ENCODE measurements around the gene ARHGAP21. TPM values are rescaled to one million over a fixed set of nuclear protein-coding genes. Genes with fewer than 3 reads are reported as not detected.

The ARHGAP21 gene
- total RNA-seq, 1 experiment from 2014 or later, result 52.6 TPM

DNA sequence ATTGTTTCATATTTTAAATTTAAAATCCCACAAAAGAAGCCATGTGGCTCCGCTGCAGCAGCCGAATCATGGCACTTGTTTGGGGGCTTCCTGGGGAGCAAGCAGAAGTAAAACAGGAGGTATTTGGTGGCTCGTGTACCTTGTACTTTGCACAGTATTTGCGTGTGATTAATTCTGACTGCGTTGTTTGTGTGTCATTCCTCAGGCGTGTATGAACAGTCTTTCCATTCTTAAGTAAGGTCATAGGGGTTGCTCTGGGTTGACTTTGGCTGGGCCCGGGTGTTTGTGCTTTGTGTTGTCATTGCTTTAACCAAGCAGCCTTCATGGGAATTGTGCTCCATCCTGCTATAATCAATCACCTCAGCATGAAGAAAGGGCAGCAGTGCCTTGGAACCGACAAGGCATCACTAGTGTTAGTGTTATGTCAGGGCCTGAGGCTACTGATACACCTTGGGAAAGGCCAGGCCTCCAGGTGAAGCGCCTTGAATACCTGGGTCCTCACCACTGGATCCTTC lies 182.4 kb downstream of the ARHGAP21 start:
- POLR2A ChIA-PET (ENCODE audit: unreplicated experiment), result no interaction called here
- peaks cover 4% of the 10 kb centered on the region; the same call in 1 of the 2 replicates for H3K4me1 ChIP-seq (ENCODE audit: insufficient read depth, low read length)
- no peak overlapping the region for H2AFZ ChIP-seq (ENCODE audit: low read length)

DNA sequence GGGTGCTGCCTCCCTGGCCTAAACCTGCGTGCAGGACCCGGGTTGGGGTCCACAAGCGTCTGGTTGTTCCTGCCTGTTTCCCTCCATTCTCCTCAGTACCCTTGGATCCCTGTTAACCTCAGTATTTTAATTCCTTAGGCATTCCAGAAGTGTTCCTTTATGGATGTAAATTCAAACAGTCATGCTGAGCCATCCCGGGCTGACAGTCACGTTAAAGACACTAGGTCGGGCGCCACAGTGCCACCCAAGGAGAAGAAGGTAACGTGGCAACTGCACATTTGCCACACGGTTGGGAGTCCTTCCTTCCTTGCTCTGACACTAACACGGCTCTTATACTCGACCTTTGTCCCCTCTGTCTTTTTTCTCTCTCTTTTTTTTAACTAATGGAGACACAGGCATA lies 187.1 kb downstream of the ARHGAP21 start:
- CTCF ChIA-PET, result no interaction called here
- POLR2A ChIA-PET (ENCODE audit: unreplicated experiment), result no interaction called here

More for the DNA sequence above, 182.4 kb downstream of the ARHGAP21 start:
- H3K9me2 ChIP-seq (replicated peaks; ENCODE audit: low read length), result no peaks in the 10 kb centered on the region
- no peak overlapping the region for H3K4me3 ChIP-seq (ENCODE audit: low read length)
- intact Hi-C loops (cut with micrococcal nuclease), result no loop called here
- no TSS peak for BruUV-seq (replicated peaks)
- no peaks in the 10 kb centered on the region for H3K27me3 ChIP-seq (ENCODE audit: low read length)
- H3K9me3 ChIP-seq (ENCODE audit: low read length), result no peaks in the 10 kb centered on the region
- H3F3A ChIP-seq (ENCODE audit: low read length, unreplicated experiment), result no peaks in the 10 kb centered on the region
- TF ChIP-seq EZH2phosphoT487 (IDR thresholded peaks at IDR 0.05; ENCODE audit: borderline replicate concordance, low read length), result no peak
- TF ChIP-seq, protein P1, sequence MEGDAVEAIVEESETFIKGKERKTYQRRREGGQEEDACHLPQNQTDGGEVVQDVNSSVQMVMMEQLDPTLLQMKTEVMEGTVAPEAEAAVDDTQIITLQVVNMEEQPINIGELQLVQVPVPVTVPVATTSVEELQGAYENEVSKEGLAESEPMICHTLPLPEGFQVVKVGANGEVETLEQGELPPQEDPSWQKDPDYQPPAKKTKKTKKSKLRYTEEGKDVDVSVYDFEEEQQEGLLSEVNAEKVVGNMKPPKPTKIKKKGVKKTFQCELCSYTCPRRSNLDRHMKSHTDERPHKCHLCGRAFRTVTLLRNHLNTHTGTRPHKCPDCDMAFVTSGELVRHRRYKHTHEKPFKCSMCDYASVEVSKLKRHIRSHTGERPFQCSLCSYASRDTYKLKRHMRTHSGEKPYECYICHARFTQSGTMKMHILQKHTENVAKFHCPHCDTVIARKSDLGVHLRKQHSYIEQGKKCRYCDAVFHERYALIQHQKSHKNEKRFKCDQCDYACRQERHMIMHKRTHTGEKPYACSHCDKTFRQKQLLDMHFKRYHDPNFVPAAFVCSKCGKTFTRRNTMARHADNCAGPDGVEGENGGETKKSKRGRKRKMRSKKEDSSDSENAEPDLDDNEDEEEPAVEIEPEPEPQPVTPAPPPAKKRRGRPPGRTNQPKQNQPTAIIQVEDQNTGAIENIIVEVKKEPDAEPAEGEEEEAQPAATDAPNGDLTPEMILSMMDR (conservative IDR thresholded peaks at IDR 0.05; ENCODE audit: low read depth, low read length), result no peak
- DNase-seq (peak; percentile 20), ATAC-seq (peak; percentile 24; the same call in 1 of the 2 replicates)
- peak overlapping the region; percentile 54 for H3K27ac ChIP-seq (ENCODE audit: low read length)
- H3K36me3 ChIP-seq (ENCODE audit: low read depth, low read length), result no peaks in the 10 kb centered on the region; the same call in none of the 2 replicates
- CTCF ChIA-PET, result no interaction called here
- no peaks in the 10 kb centered on the region for H3K79me2 ChIP-seq (ENCODE audit: low read length)
- no peaks in the 10 kb centered on the region for H4K20me1 ChIP-seq (ENCODE audit: low read length)
- no peak overlapping the region for H3K9ac ChIP-seq (ENCODE audit: low read length)
- no peak overlapping the region for H3K4me2 ChIP-seq (ENCODE audit: low read length)

DNA sequence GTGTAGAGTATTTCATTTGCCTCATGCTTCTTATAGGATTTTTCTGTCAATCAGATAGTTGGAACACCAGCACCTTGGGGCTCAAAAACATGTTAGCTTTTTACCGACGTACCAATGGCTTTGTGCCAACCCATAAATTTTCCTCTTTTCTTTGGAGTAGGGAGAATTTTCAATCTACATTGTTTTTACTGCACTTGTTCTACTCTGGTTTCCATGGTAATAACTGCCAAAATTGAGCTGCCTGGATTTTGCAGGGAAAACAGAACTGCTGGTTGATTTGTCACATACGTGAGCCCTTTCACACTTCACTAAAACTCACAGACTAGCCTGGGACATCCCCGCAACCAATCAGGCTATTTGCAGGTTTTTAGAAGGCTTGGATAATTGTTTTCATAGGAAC lies 189.7 kb downstream of the ARHGAP21 start:
- intact Hi-C loops (cut with micrococcal nuclease), result no loop called here
- Histone ChIP-seq H2AFZ (ENCODE audit: low read length) (no peak overlapping the region), H3K9ac (ENCODE audit: low read length) (no peak overlapping the region), H3K4me2 (ENCODE audit: low read length) (no peak overlapping the region), H3K9me3 (ENCODE audit: low read length) (no peaks in the 10 kb centered on the region), H3K4me3 (ENCODE audit: low read length) (no peak overlapping the region), H3K9me2 (replicated peaks; ENCODE audit: low read length) (no peaks in the 10 kb centered on the region), H3F3A (ENCODE audit: low read length, unreplicated experiment) (no peaks in the 10 kb centered on the region), H3K27me3 (ENCODE audit: low read length) (no peaks in the 10 kb centered on the region), H3K4me1 (ENCODE audit: insufficient read depth, low read length) (no peaks in the 10 kb centered on the region), H3K27ac (ENCODE audit: low read length) (no peak overlapping the region), H3K36me3 (ENCODE audit: low read depth, low read length) (peaks cover 27% of the 10 kb centered on the region), H4K20me1 (ENCODE audit: low read length) (no peaks in the 10 kb centered on the region), H3K79me2 (ENCODE audit: low read length) (no peaks in the 10 kb centered on the region)
- no peak for DNase-seq
- no peak for ATAC-seq
- CTCF ChIA-PET, result no interaction called here
- POLR2A ChIA-PET (ENCODE audit: unreplicated experiment), result no interaction called here
- TF ChIP-seq EZH2 (IDR thresholded peaks at IDR 0.05; ENCODE audit: low read length, unreplicated experiment) (no peak), EZH2phosphoT487 (IDR thresholded peaks at IDR 0.05; ENCODE audit: borderline replicate concordance, low read length) (no peak)
- TF ChIP-seq, protein P1 (conservative IDR thresholded peaks at IDR 0.05; ENCODE audit: low read depth, low read length), result no peak
- no TSS peak for BruUV-seq (replicated peaks)

More for the DNA sequence above, 187.1 kb downstream of the ARHGAP21 start:
- no peaks in the 10 kb centered on the region for H3K9me2 ChIP-seq (replicated peaks; ENCODE audit: low read length)
- DNase-seq (no peak), ATAC-seq (no peak)
- no peak overlapping the region for H3K4me2 ChIP-seq (ENCODE audit: low read length)
- H3K4me3 ChIP-seq (ENCODE audit: low read length), result no peak overlapping the region
- no peaks in the 10 kb centered on the region for H3K79me2 ChIP-seq (ENCODE audit: low read length)
- BruUV-seq (replicated peaks), result no TSS peak
- no peak overlapping the region for H3K9ac ChIP-seq (ENCODE audit: low read length)
- no peaks in the 10 kb centered on the region for H4K20me1 ChIP-seq (ENCODE audit: low read length)
- H3K36me3 ChIP-seq (ENCODE audit: low read depth, low read length), result peaks cover 24% of the 10 kb centered on the region
- peaks cover 1% of the 10 kb centered on the region; the same call in 1 of the 2 replicates for H3K4me1 ChIP-seq (ENCODE audit: insufficient read depth, low read length)
- H3K9me3 ChIP-seq (ENCODE audit: low read length), result no peaks in the 10 kb centered on the region
- intact Hi-C loops (cut with micrococcal nuclease), result no loop called here
- no peaks in the 10 kb centered on the region for H3F3A ChIP-seq (ENCODE audit: low read length, unreplicated experiment)
- TF ChIP-seq EZH2phosphoT487 (IDR thresholded peaks at IDR 0.05; ENCODE audit: borderline replicate concordance, low read length), result no peak
- no peak for TF ChIP-seq EZH2 (IDR thresholded peaks at IDR 0.05; ENCODE audit: low read length, unreplicated experiment)
- TF ChIP-seq, protein P1 (conservative IDR thresholded peaks at IDR 0.05; ENCODE audit: low read depth, low read length), result no peak
- H3K27ac ChIP-seq (ENCODE audit: low read length), result no peak overlapping the region
- no peaks in the 10 kb centered on the region for H3K27me3 ChIP-seq (ENCODE audit: low read length)
- no peak overlapping the region for H2AFZ ChIP-seq (ENCODE audit: low read length)
